ENCODE data around the gene GUCY1A1.

DNA sequence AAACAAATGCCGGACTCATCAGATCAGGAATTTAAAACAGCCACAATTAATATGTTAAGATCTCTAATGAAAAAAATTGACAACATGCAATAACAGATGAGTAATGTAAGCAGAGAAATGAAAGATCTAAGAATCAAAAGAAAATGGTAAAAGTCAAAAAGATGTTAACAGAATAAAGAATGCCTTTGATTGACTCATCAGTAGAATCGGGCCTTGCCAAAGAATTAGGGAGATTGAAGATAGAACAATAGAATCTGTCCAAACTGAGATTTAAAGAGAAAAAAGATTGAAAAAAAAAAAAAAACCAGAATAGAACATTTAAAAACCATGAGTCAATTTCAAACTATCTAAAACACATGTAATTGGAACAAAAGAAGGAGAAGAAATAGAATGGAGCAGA, 25.9 kb upstream of the GUCY1A1 start:
- no peak for TF ChIP-seq POLR2A (IDR thresholded peaks at IDR 0.05)
- TF ChIP-seq, protein P1, sequence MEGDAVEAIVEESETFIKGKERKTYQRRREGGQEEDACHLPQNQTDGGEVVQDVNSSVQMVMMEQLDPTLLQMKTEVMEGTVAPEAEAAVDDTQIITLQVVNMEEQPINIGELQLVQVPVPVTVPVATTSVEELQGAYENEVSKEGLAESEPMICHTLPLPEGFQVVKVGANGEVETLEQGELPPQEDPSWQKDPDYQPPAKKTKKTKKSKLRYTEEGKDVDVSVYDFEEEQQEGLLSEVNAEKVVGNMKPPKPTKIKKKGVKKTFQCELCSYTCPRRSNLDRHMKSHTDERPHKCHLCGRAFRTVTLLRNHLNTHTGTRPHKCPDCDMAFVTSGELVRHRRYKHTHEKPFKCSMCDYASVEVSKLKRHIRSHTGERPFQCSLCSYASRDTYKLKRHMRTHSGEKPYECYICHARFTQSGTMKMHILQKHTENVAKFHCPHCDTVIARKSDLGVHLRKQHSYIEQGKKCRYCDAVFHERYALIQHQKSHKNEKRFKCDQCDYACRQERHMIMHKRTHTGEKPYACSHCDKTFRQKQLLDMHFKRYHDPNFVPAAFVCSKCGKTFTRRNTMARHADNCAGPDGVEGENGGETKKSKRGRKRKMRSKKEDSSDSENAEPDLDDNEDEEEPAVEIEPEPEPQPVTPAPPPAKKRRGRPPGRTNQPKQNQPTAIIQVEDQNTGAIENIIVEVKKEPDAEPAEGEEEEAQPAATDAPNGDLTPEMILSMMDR (IDR thresholded peaks at IDR 0.05), result no peak

Data from sigmoid colon (tissue), 3 donors.